K562 (cell line): ENCODE data around the gene THUMPD2.

Source experiments
- ATF7 ChIP-seq: fragments of 450-650 bp; IDR thresholded peaks from 2 replicates; pipeline ENCODE4 v1.7.1; 2014; ENCODE audit warnings: mild to moderate bottlenecking, moderate library complexity
- EHMT2 ChIP-seq: fragments of 450-650 bp; IDR thresholded peaks from 2 replicates; pipeline ENCODE4 v1.6.1; 2018; ENCODE audit warnings: antibody characterized with exemption
- EZH2 ChIP-seq: IDR thresholded peaks from 2 replicates; pipeline ENCODE4 v1.6.1; 2012; ENCODE audit warnings: low read depth, mild to moderate bottlenecking, inconsistent platforms, low read length, borderline replicate concordance
- KDM1A ChIP-seq, 2 experiments: fragments of 450-650 bp; IDR thresholded peaks; 2 replicates each; pipeline ENCODE4 v1.6.1; 2016; ENCODE audit warnings: mild to moderate bottlenecking in 2 of 2
- LARP7 ChIP-seq: fragments of 450-650 bp; IDR thresholded peaks from 2 replicates; pipeline ENCODE4 v1.6.1; 2016
- ZNF274 ChIP-seq: IDR thresholded peaks from 2 replicates; pipeline ENCODE4 v1.6.1; 2011; ENCODE audit warnings: low read depth, mild to moderate bottlenecking, low read length, moderate library complexity, borderline replicate concordance
- ZNF316 ChIP-seq: fragments of 450-650 bp; IDR thresholded peaks from 2 replicates; pipeline ENCODE4 v1.6.1; 2016
- TF ChIP-seq, protein P1 (sequence below), 3 experiments: fragments of 200-800 bp in 1 of 3; fragments of 250-450 bp in 1 of 3; fragments of 450-650 bp in 1 of 3; sonication (Bioruptor Pico) in 1 of 3; sonication (Bioruptor generic) in 1 of 3; formaldehyde crosslinking in 1 of 3; IDR thresholded peaks; 2 replicates each; pipeline versions ENCODE4 v1.6.1 to v1.8.0; 2016 to 2022; ENCODE audit warnings: mild to moderate bottlenecking in 2 of 3, missing genetic modification characterization in 2 of 3, missing compliant biosample characterization in 1 of 3, moderate library complexity in 1 of 3
- TF ChIP-seq, protein P2 (sequence below): sonication (generic); formaldehyde crosslinking; IDR thresholded peaks from 2 replicates; pipeline ENCODE4 v1.8.0; 2022; ENCODE audit warnings: mild to moderate bottlenecking, low read depth, missing genetic modification reagents
- TF ChIP-seq, protein P3 (sequence below): fragments of 250-450 bp; sonication (Bioruptor Pico); IDR thresholded peaks from 2 replicates; pipeline ENCODE4 v1.5.0; 2022; ENCODE audit warnings: mild to moderate bottlenecking
- TF ChIP-seq, protein P4 (sequence below), 3 experiments: IDR thresholded peaks in 2 of 3; conservative IDR thresholded peaks in 1 of 3; 2 replicates each; pipeline ENCODE4 v1.5.1; 2011 to 2012; ENCODE audit warnings: low read length in 3 of 3, mild to moderate bottlenecking in 3 of 3, control low read depth in 2 of 3, improper control_type of control experiment in 1 of 3, inconsistent platforms in 1 of 3, low read depth in 1 of 3, mixed read lengths in 1 of 3, moderate library complexity in 1 of 3; ENCODE audit not compliant: insufficient read depth in 2 of 3

DNA sequence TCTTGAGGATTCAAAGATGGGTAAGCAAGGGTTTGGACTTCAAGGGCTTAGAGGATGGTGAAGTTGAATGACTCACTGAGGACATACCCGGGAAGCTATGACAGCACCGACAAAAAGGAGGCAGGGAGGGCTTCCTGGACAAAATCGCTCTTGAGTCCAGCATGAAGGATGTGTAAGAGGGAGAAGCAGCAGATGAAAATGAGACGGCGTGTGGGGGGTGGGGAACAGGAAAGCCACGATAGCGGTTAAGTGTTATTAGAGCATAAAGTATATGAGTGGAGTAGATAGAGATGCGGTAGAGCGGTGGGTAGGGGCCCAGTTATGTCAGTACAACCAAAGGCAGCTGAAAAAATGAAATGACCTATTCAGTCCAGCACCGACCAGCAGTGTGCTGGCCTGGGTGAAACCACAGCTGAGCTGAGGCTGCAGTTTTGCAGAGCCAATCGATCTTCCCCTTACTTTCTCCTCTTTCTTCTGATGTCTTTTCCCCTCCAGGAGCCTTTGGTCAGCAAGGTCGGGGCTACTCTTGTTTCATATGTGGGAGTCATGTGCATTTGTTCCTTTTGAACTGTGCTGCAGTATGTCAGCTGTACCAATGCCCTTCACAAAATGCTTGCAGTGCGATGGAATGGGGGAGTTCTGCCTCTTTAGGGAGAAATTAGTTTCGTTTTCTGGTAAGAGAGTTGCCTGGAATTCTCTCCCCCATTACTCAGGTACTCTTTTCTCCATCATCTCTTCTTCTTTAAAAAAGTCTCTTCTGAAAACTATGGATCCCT is 2.0 kb upstream of the THUMPD2 start:
- TF ChIP-seq, protein P1, sequence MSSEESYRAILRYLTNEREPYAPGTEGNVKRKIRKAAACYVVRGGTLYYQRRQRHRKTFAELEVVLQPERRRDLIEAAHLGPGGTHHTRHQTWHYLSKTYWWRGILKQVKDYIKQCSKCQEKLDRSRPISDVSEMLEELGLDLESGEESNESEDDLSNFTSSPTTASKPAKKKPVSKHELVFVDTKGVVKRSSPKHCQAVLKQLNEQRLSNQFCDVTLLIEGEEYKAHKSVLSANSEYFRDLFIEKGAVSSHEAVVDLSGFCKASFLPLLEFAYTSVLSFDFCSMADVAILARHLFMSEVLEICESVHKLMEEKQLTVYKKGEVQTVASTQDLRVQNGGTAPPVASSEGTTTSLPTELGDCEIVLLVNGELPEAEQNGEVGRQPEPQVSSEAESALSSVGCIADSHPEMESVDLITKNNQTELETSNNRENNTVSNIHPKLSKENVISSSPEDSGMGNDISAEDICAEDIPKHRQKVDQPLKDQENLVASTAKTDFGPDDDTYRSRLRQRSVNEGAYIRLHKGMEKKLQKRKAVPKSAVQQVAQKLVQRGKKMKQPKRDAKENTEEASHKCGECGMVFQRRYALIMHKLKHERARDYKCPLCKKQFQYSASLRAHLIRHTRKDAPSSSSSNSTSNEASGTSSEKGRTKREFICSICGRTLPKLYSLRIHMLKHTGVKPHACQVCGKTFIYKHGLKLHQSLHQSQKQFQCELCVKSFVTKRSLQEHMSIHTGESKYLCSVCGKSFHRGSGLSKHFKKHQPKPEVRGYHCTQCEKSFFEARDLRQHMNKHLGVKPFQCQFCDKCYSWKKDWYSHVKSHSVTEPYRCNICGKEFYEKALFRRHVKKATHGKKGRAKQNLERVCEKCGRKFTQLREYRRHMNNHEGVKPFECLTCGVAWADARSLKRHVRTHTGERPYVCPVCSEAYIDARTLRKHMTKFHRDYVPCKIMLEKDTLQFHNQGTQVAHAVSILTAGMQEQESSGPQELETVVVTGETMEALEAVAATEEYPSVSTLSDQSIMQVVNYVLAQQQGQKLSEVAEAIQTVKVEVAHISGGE (CRISPR knock-in tag; IDR thresholded peaks at IDR 0.05): no peak
- TF ChIP-seq EZH2: no peak
- TF ChIP-seq, protein P2, sequence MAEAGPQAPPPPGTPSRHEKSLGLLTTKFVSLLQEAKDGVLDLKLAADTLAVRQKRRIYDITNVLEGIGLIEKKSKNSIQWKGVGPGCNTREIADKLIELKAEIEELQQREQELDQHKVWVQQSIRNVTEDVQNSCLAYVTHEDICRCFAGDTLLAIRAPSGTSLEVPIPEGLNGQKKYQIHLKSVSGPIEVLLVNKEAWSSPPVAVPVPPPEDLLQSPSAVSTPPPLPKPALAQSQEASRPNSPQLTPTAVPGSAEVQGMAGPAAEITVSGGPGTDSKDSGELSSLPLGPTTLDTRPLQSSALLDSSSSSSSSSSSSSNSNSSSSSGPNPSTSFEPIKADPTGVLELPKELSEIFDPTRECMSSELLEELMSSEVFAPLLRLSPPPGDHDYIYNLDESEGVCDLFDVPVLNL (CRISPR knock-in tag): no peak
- TF ChIP-seq, protein P3, sequence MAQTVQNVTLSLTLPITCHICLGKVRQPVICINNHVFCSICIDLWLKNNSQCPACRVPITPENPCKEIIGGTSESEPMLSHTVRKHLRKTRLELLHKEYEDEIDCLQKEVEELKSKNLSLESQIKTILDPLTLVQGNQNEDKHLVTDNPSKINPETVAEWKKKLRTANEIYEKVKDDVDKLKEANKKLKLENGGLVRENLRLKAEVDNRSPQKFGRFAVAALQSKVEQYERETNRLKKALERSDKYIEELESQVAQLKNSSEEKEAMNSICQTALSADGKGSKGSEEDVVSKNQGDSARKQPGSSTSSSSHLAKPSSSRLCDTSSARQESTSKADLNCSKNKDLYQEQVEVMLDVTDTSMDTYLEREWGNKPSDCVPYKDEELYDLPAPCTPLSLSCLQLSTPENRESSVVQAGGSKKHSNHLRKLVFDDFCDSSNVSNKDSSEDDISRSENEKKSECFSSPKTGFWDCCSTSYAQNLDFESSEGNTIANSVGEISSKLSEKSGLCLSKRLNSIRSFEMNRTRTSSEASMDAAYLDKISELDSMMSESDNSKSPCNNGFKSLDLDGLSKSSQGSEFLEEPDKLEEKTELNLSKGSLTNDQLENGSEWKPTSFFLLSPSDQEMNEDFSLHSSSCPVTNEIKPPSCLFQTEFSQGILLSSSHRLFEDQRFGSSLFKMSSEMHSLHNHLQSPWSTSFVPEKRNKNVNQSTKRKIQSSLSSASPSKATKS (CRISPR knock-in tag): no peak
- TF ChIP-seq KDM1A (IDR thresholded peaks at IDR 0.05): no peak
- TF ChIP-seq, protein P4, sequence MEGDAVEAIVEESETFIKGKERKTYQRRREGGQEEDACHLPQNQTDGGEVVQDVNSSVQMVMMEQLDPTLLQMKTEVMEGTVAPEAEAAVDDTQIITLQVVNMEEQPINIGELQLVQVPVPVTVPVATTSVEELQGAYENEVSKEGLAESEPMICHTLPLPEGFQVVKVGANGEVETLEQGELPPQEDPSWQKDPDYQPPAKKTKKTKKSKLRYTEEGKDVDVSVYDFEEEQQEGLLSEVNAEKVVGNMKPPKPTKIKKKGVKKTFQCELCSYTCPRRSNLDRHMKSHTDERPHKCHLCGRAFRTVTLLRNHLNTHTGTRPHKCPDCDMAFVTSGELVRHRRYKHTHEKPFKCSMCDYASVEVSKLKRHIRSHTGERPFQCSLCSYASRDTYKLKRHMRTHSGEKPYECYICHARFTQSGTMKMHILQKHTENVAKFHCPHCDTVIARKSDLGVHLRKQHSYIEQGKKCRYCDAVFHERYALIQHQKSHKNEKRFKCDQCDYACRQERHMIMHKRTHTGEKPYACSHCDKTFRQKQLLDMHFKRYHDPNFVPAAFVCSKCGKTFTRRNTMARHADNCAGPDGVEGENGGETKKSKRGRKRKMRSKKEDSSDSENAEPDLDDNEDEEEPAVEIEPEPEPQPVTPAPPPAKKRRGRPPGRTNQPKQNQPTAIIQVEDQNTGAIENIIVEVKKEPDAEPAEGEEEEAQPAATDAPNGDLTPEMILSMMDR (IDR thresholded peaks at IDR 0.05 in 2 of 3, conservative IDR thresholded peaks at IDR 0.05 in 1 of 3; ENCODE audit: insufficient read depth in 2 of 3, low read depth in 1 of 3, low read length in 3 of 3): no peak
- TF ChIP-seq ATF7: no peak
- TF ChIP-seq ZNF274: no peak
- TF ChIP-seq ZNF316: peak; percentile 77
- TF ChIP-seq EHMT2: no peak
- no peak for TF ChIP-seq LARP7
